Hematopoietic multipotent progenitor cell treated with erythropoietin and hydrocortisone succinate and interleukin-3 and kit ligand, for 8 days (in vitro differentiated cells): ENCODE data around the gene TBXAS1.

Experiments
- DNase-seq: peaks from one replicate; pipeline ENCODE4 v3.0.0-alpha.2; 2015

Gene TBXAS1

GRCh38 chr7:139950881-139951525 is 121.9 kb downstream of the TBXAS1 start:
- DNase-seq, result no peak

GRCh38 chr7:139953229-139953628 is 124.2 kb downstream of the TBXAS1 start:
- no peak for DNase-seq

- DNase-seq, result no peak
Measured at GRCh38 chr7:139955109-139955820, 126.2 kb downstream of the TBXAS1 start.

DNA sequence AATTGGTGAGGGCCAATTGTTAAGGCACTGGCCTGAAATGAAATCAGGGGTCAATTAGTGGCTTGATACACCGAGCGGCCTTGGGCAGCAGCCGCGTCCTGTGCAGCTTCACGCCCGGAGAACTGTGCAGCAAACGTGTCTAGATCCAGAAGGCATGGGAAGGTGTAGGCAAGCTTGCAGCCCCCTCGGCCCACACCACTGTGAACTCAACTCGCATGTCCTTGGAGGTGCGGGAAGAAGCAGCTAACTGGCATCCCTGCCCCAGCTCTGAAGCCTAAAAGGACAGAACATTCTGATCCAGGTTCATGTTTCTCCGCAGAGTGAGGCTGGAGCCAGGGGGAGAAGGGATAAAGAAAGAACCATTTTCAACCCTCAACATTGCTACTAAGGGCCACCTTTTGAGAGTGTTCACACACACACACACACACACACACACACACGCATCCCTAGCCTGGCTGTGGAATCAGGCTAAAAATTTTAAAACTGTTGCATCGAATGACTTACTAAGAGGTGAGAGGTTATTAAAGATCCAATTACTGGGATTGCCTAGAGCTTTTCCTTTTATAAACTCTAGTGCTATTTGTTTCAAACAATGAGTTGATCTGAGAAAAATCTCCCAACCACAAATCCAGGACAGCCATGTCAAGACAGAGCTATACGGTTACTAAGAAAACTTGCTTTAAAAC is 129.7 kb downstream of the TBXAS1 start:
- no peak for DNase-seq

GRCh38 chr7:139959285-139959628 is 130.2 kb downstream of the TBXAS1 start:
- no peak for DNase-seq

DNA sequence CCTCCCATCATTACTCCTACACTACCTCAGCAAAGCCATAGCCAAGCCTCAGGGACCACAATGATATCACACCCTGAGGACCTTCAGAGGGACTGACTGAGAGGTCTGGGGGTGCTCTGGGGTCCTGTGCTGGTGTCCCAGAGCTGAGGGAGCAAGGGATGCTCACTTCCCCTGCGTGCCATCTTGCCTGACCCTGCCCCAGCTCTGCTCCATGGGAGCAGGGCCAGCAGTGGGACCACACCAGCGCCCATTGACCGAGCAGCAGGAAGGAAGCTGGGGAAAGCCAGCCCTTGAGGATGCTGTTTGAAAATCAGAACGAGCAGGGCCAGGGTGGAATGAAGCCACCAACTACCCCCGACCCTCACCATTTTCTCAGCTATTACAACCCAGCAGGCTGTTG is 130.7 kb downstream of the TBXAS1 start:
- no peak for DNase-seq

DNA sequence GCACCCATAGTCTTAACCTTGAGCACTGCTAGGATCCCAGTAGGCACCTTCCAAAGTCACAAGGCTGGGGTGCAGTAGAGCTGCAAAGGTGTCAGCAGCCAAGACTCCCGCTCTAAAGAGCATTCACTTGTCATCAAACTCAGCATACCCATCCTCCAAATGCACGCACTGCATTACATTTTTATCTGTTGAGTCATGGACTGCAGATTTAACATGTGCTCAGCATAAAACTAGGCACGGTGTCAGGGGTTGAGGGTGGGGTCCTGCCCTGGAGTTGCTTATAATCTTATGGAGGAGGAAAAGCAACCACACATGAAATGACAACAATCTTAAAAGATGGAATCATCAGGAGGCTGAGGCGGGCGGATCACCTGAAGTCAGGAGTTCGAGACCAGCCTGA is 131.1 kb downstream of the TBXAS1 start:
- no peak for DNase-seq

DNA sequence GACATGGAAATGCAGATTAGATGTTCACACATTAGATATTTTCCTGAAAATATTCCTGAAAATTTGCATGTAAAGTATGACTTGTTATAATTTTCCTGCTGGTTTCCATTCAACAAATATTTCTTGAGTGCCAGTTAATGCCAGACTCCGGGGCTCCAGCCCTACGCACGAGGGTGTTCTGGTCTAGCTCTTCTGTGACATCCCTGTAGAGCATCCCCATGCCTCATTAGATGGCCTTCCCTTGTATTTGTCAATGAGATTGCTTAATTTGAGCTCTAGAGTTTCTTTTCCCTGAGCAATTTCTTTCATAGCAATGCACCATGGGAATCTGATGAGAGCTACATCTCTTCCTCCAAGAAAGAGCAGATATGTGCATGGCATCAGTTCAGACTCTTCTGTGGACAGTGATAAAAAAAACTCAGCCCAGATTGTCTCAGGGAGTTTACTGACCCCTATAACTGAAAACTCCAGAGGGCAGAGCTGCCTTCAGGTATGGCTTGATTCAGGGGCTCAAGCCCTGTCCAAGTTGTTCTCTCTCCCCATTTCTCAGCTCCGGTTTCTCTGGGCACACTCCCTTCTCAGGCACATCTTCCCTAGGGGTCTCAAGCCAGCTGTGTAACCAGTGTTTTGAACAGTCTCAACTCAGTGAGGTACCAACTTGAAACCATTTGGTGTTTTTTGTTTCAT is 137.0 kb downstream of the TBXAS1 start:
- no peak for DNase-seq

DNA sequence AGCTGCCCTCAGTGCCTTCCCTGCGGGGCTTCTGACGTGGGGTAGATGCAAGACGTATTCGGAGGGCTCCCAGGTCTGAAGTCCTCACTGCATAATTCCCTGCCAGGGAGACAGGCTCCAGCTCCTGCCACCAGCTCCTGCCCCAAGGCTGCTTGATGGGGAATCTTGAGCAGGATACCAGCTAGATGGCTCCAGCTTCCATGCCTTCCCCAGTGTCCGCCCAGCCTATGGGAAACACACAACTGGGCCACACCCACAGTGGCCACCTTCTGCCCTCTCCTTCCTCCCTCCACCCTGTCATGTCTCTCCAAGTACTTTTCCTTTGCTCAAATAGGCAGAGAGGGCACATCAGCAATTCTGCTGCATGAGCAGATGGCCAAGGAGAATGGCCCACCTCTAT is 137.9 kb downstream of the TBXAS1 start:
- no peak for DNase-seq

GRCh38 chr7:139968931-139969330 is 139.9 kb downstream of the TBXAS1 start:
- DNase-seq, result no peak

DNA sequence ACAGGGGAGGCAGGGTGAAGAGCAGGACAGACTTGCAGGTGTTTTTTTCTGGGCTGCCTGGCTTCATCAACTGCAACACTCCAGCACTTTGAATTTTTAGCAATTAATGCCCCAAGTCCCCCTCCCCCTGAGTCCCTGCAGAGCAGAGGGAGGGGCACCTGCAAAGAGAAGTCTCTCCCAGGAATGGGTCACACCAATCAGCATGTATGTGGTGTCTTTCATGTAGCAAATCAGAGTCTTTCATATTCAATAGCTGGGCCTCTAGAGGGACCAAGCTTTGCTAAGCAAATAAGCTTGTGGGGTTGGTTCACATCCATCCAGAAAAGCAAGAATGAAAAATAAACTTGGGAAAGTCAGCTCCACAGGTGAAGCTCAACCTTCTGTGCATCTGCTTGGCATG is 143.0 kb downstream of the TBXAS1 start:
- no peak for DNase-seq

DNA sequence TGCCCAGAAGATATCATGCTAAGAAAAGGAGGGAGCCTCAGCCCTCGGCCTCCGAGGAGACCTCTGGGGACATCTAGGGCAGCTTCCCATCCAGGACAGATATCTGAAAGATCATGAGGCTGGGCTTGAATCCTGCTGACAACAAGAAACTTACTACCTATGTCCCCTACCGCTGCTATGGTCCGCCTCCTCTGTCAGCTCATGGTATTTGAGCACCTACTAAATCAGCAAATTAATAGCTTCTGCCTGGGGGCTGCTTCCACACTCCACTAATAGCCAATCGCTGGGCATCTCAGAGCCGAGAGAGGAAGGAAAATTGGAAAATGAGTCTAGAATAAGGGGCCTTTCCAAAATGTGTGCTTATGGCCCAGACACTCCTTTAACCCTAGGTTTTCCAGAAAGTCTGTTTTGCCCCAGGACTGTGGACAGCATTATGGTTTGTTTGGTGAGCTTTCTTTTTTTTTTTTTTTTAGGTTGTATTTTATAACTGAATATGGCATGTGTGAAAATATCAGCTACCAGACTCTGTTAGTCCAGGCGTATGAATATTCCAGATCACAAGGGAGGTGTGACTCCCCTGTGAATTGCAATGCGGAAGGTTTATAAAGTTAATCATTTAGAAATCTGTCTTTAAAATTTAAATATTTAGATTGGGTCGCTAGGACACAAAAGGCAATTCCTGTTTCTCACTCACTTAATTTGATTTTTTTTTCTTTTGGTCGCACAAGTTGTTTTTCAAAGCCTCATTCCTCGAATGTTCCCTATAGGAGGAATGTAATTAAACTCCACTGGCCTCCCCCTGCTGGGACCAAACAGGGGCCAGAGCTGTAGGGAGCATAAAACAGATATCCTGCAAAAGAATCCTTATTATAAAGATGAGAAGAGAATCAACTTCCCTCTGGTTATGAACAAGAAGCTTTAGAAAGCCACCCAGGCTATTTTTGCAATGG is 144.3 kb downstream of the TBXAS1 start:
- no peak for DNase-seq

DNA sequence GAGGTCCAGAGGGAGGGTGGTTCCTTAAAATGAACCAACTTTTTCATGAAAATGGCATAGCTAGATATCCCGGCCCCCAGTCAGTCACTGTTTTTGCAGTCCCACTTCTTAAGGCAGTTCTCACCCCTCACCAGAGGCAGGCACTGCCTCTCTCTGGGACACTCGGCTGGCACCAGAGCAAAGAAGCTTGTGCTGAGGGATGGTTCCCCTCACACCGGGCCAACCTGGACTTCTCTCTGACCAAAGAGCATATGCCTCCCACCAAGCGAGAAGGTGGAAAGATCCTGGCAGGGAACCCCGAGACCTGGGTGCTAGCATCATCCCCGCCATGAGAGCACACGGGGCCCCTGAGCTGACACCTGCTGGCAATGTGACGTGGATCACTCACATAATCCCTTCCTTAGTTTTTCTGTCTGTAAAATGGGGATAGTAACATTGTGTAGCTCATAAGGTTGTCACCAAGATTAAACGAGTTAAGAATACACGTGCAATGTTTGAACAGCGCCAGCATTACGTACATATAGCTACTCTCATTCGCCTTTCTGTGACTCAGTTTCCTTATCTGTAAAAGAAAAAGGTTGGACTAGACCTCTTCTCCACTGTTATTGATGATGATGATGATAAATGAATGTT is 145.2 kb downstream of the TBXAS1 start:
- no peak for DNase-seq

DNA sequence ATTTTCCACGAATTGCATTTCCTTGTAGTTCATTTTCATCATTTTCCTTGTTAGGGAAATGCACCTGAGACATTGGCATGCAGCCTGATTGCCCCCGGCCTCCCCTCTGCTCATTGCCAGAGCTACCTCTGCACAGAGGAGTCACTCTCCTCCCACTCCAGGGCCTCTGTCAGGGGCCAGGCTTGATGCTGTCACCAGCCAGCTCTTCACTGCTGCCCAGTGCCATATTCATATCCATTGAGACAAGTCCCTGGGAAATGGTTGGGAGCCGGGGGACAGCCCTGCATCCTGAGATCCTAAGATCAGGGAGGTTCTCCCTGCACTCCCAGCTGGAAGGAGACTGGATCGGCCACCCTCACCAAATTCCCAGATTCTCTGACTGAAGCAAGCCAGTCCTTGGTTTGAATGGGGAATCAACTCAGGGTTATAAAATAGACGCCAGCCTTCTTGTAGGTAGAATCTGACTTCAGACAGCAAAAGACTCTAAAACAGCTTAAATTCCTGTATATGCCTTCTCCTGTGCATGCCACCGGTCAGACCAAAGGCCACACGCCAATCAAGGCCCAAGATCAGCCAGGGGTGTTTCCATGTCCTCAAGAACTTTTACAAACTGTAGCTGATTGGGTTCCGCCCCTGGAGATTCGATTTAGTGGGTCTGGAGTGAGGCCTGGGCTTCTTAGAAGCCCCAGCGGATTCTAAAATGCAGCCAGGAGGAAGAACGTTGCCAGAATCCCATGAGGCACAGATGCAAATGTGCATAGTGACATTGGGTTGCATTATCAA is 147.2 kb downstream of the TBXAS1 start:
- DNase-seq, result no peak

- no peak for DNase-seq
Measured at GRCh38 chr7:139976838-139977656, 148.0 kb downstream of the TBXAS1 start.

DNA sequence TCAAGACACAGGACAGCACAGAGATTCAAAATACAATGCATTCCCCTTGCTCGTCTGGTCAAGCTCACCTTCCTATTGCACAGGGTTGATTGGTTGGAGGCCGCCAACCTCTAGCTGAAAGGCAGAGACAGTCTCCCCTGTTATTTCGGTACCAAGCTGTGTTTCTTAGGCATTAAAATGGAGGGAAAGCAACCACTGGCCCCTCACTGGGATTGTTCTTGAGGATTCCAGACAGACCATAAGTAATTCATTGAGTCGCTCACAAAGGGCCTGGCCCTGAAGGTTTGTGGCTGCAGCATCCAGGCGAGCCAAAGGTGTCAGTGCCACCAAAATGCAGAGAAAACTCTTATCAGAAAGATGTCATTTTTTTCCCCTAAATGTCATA is 152.4 kb downstream of the TBXAS1 start:
- no peak for DNase-seq

- DNase-seq, result no peak
Measured at GRCh38 chr7:139982927-139983920, 154.2 kb downstream of the TBXAS1 start.

- no peak for DNase-seq
Measured at GRCh38 chr7:139984642-139985539, 155.8 kb downstream of the TBXAS1 start.
